Right lobe of liver (tissue), 6 donors: ENCODE results near the gene MRPL19. TPM values are rescaled to one million over a fixed set of nuclear protein-coding genes. Genes with fewer than 3 reads are reported as not detected.
"Not testable (repeated sequence)": the region's sequence is repeated elsewhere in the genome, so short reads cannot be mapped to it uniquely, and the experiment has no call there.

ENCODE experiments used
- ATAC-seq, 4 donors: fragments of 200-7000 bp; cut with Tn5 transposase; one replicate each; pipeline ENCODE4 v1.9.1; 2020; ENCODE audit warnings: mild to moderate bottlenecking in 4 of 4, moderate library complexity in 4 of 4
- DNase-seq, 3 donors: peaks; one replicate each; pipeline ENCODE4 v3.0.0-alpha.2; 2020
- H3K27ac ChIP-seq, 3 donors: fragments of 200-600 bp; one replicate each; pipeline ENCODE4 v1.8.0; 2022
- H3K27me3 ChIP-seq, 2 donors: fragments of 200-600 bp; one replicate each; pipeline ENCODE4 v1.8.0; 2022
- H3K36me3 ChIP-seq, 4 donors: fragments of 200-600 bp; sonication (generic) in 1 of 4; one replicate each; pipeline versions ENCODE4 v1.5.1 to v1.8.0; 2017 to 2022; ENCODE audit warnings: control low read depth in 1 of 4
- H3K4me1 ChIP-seq, 4 donors: fragments of 200-600 bp; sonication (generic) in 1 of 4; one replicate each; pipeline versions ENCODE4 v1.5.1 to v1.8.0; 2017 to 2022; ENCODE audit warnings: control low read depth in 1 of 4
- H3K4me3 ChIP-seq, 3 donors: fragments of 200-600 bp; one replicate each; pipeline ENCODE4 v1.8.0; 2022
- H3K9me3 ChIP-seq, 4 donors: fragments of 200-600 bp; sonication (generic) in 1 of 4; one replicate each; pipeline versions ENCODE4 v1.5.1 to v1.8.0; 2017 to 2022; ENCODE audit warnings: control low read depth in 1 of 4
- CTCF ChIP-seq, 4 donors: fragments of 200-600 bp in 3 of 4; fragments of 450-650 bp in 1 of 4; IDR thresholded peaks; one replicate each; pipeline versions ENCODE4 v1.5.1 to v1.8.0; 2016 to 2022; ENCODE audit warnings: antibody characterized with exemption in 4 of 4, mild to moderate bottlenecking in 2 of 4
- POLR2A ChIP-seq: fragments of 450-650 bp; IDR thresholded peaks from one replicate; pipeline ENCODE4 v1.6.1; 2017; ENCODE audit warnings: antibody characterized with exemption, mild to moderate bottlenecking
- WGBS: methylation state at CpG from one replicate; pipeline ENCODE4 v1.1.6; 2018; ENCODE audit warnings: low coverage, low lambda C conversion rate; ENCODE audit not compliant: insufficient coverage; ENCODE audit errors: missing lambda C conversion rate; 5-methylcytosine and 5-hydroxymethylcytosine counted together
- intact Hi-C, 2 donors: fragments of 100-400 bp; cut with DNase I; formaldehyde crosslinking; loops; one replicate each; pipeline versions ENCODE4 v1.11.2 to v1.14.1; 2022
- total RNA-seq, 6 experiments: library from RNA; depleted of rRNA in 2 of 6; stranded (reverse); fragments of >200 nt in 2 of 6; fragmentation: NEBNext Ultra II Directional in 3 of 6; extraction: Animal tissue kit (Norgen Biotek cat#: 25700) in 3 of 6; gene quantifications; one replicate each; pipeline versions ENCODE4 v1.1.0 to v1.2.4, GENCODE V29; 2016 to 2023
- donor health status: DM: no; HTN: yes; CAD: no.
- donor health status: DM: no; HTN: no; CAD: no.
- donor health status: DM: no; HTN: no; CAD: no.
- donor health status: DM: no; HTN: yes; CAD: no.
- donor health status: DM: no; HTN: yes; CAD: no.

Gene MRPL19
- total RNA-seq, 6 experiments from 2014 or later, result 41.4 to 50.2 (median 44.0) TPM

DNA sequence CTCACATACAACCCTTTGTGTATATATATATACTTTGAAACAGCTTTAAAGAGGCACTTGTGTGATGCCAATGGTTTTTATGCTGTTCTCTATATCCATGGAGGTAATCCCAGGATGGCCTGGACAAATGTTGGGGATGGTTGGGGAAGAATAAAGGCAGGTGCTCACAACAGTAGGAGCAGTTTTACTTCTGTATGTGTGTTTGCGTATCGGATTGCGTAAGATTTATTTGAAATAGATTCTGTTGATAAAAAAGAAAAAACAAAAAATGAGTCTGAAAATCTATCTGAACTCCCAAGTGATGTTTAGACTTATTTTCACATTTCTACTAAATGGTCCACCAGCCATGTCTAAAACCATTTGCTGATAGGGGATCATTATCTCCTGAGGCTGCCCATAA lies 29.3 kb downstream of the MRPL19 start:
- H3K27me3 ChIP-seq, result no peaks in the 10 kb centered on the region
- no peak overlapping the region for H3K4me3 ChIP-seq
- WGBS, result 41% methylated on average over 3 of the region's 3 CpGs
- H3K9me3 ChIP-seq, result no peaks in the 10 kb centered on the region
- peaks cover 0 to 17% (median 8%) of the 10 kb centered on the region in 4 donors for H3K4me1 ChIP-seq
- intact Hi-C loops, result no loop called here
- H3K27ac ChIP-seq, result peak overlapping the region in 1 of 3 donors; percentile 14
- DNase-seq, result no peak
- peak in 3 of 4 donors; percentile 61 to 63 (median 62) for ATAC-seq
- H3K36me3 ChIP-seq, result peaks cover 0 to 18% (median 7%) of the 10 kb centered on the region in 4 donors
- no peak for TF ChIP-seq CTCF (IDR thresholded peaks at IDR 0.05)
- TF ChIP-seq POLR2A, result no peak

GRCh38 chr2:75676464-75676863 lies 29.9 kb downstream of the MRPL19 start:
- no peak for TF ChIP-seq CTCF (IDR thresholded peaks at IDR 0.05)
- no peak for TF ChIP-seq POLR2A
- 72% methylated on average over 3 of the region's 3 CpGs for WGBS
- ATAC-seq (peak in 3 of 4 donors; percentile 36 to 69 (median 50)), DNase-seq (no peak)
- Histone ChIP-seq H3K36me3 (peaks cover 0 to 16% (median 4%) of the 10 kb centered on the region in 4 donors), H3K4me1 (peaks cover 0 to 17% (median 8%) of the 10 kb centered on the region in 4 donors), H3K9me3 (no peaks in the 10 kb centered on the region), H3K4me3 (no peak overlapping the region), H3K27me3 (no peaks in the 10 kb centered on the region), H3K27ac (no peak overlapping the region)
- intact Hi-C loops, result no loop called here

GRCh38 chr2:75679556-75679955 lies 33.0 kb downstream of the MRPL19 start:
- WGBS, result 86% methylated on average over 1 of the region's 1 CpG
- H3K4me3 ChIP-seq, result no peak overlapping the region

GRCh38 chr2:75680402-75680801 lies 33.8 kb downstream of the MRPL19 start:
- H3K27me3 ChIP-seq, result no peaks in the 10 kb centered on the region
- H3K36me3 ChIP-seq, result peaks cover 0 to 27% (median 0%) of the 10 kb centered on the region in 4 donors
- no peak for ATAC-seq
- intact Hi-C loops, result no loop called here
- peaks cover 0 to 16% (median 7%) of the 10 kb centered on the region in 4 donors for H3K4me1 ChIP-seq
- DNase-seq, result no peak
- 82% methylated on average over 1 of the region's 1 CpG for WGBS
- no peak for TF ChIP-seq POLR2A
- H3K27ac ChIP-seq, result no peak overlapping the region
- H3K9me3 ChIP-seq, result no peaks in the 10 kb centered on the region
- H3K4me3 ChIP-seq, result no peak overlapping the region

More at GRCh38 chr2:75679556-75679955, 33.0 kb downstream of the MRPL19 start:
- H3K36me3 ChIP-seq, result peaks cover 0 to 22% (median 0%) of the 10 kb centered on the region in 4 donors
- intact Hi-C loops, result no loop called here
- DNase-seq (no peak), ATAC-seq (no peak)
- H3K27ac ChIP-seq, result no peak overlapping the region
- no peak for TF ChIP-seq POLR2A
- TF ChIP-seq CTCF (IDR thresholded peaks at IDR 0.05), result no peak
- H3K27me3 ChIP-seq, result no peaks in the 10 kb centered on the region
- H3K9me3 ChIP-seq, result no peaks in the 10 kb centered on the region
- peaks cover 0 to 17% (median 8%) of the 10 kb centered on the region in 4 donors for H3K4me1 ChIP-seq

DNA sequence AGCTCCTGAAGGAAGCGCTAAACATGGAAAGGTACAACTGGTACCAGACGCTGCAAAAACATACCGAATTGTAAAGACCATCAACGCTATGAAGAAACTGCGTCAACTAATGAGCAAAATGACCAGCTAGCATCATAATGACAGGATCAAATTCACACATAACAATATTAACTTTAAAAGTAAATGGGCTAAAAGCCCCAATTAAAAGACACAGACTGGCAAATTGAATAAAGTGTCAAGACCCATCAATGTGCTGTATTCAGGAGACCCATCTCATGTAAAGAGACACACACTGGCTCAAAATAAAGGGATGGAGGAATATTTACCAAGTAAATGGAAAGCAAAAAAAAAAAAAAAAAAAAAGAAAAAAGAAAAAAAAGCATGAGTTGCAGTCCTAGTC lies 36.8 kb downstream of the MRPL19 start:
- ATAC-seq, intact Hi-C loops: not testable (repeated sequence)

More for the DNA sequence above, 36.8 kb downstream of the MRPL19 start:
- H3K36me3 ChIP-seq, result peaks cover 0 to 56% (median 9%) of the 10 kb centered on the region in 4 donors
- DNase-seq, H3K27me3 ChIP-seq, H3K27ac ChIP-seq, H3K4me1 ChIP-seq, H3K9me3 ChIP-seq, H3K4me3 ChIP-seq: not testable (repeated sequence)
- WGBS, result 98% methylated on average over 5 of the region's 5 CpGs
